ENCODE measurements around the gene ASCL3.
"Not testable (repeated sequence)": the region's sequence is repeated elsewhere in the genome, so short reads cannot be mapped to it uniquely, and the experiment has no call there.

ASCL3 gene

GRCh38 chr11:8899119-8899753, 43.6 kb downstream of the ASCL3 start:
- no peak overlapping the region for H3K27ac ChIP-seq
- TF ChIP-seq CTCF (conservative IDR thresholded peaks at IDR 0.05) = no peak

GRCh38 chr11:8891185-8891584, 51.6 kb downstream of the ASCL3 start:
- H3K27ac ChIP-seq = not testable (repeated sequence)

Data from VCaP (cell line).